Activated naive CD8-positive, alpha-beta T cell treated with anti-CD3 and anti-CD28 coated beads, Interleukin-2, amount 50 U/mL, for 24 hours (primary cell): ENCODE data around the gene COL19A1.
"Not testable (repeated sequence)": the region's sequence is repeated elsewhere in the genome, so short reads cannot be mapped to it uniquely, and the experiment has no call there.

Source experiments
- ATAC-seq: fragments of 150-1000 bp; cut with Tn5 transposase; one replicate; pipeline ENCODE4 v1.10.0; 2021
- DNase-seq: peaks from one replicate; pipeline ENCODE4 v3.0.0; 2021
- H3K27ac Mint-ChIP-seq: one replicate; pipeline ENCODE4 v1.8.0; 2021; ENCODE audit warnings: mild to moderate bottlenecking, mixed read lengths
- H3K27me3 Mint-ChIP-seq: one replicate; pipeline ENCODE4 v1.8.0; 2021; ENCODE audit warnings: mixed read lengths
- H3K36me3 Mint-ChIP-seq: one replicate; pipeline ENCODE4 v1.8.0; 2021; ENCODE audit warnings: low read depth, mixed read lengths
- H3K4me1 Mint-ChIP-seq: one replicate; pipeline ENCODE4 v1.8.0; 2021; ENCODE audit warnings: mixed read lengths
- H3K4me3 Mint-ChIP-seq: one replicate; pipeline ENCODE4 v1.8.0; 2021; ENCODE audit warnings: mild to moderate bottlenecking, moderate library complexity, mixed read lengths
- H3K9me3 Mint-ChIP-seq: one replicate; pipeline ENCODE4 v1.8.0; 2021; ENCODE audit warnings: mixed read lengths

COL19A1 gene

DNA sequence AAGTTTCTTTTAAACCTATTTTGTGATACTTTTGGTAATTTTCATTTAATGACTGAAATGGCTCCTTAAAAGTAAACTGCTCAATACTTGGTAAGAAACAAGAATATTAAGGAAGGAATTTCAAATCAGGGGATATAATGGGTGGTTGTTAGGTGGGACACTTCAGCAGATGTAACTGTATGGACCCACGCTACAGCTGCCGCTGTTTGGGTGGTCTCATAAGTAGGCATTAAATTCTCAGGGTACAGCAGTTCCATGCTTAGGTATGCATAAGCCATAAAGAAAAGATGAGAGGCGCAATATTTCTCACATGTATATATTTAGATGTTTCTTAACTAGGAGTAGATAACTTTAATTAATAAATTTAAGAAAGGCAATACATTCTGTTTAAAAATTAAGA, 35.0 kb downstream of the COL19A1 start:
- no peaks in the 10 kb centered on the region for H3K9me3 Mint-ChIP-seq
- H3K27ac Mint-ChIP-seq: no peak overlapping the region

DNA sequence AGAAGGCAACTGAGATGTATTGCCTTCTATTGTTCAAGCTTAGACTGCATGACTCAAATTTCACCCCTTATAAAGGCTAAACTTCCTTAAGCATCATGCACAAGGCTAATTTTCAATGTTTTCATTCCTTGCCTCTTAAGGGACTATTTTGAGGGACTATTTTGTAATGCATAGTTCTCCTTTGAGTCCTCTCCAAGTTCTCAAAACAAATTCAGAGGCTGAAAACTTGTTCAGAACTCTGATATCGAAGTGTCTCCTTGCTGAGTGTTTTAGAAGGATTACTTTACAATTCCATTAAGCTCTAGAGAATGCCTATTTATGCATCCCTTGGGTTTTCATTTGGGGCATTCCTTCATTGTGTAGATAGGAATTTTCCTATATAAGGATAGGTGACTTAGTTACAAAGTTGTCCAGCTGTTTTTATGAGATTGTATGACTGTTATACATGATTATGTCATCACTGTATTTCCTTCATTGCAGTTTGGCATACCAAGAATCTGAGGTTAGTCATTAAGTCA, 41.7 kb downstream of the COL19A1 start:
- ATAC-seq (no peak), DNase-seq (no peak)
- H3K9me3 Mint-ChIP-seq: no peaks in the 10 kb centered on the region
- no peaks in the 10 kb centered on the region for H3K4me1 Mint-ChIP-seq
- no peak overlapping the region for H3K4me3 Mint-ChIP-seq
- H3K27me3 Mint-ChIP-seq: no peaks in the 10 kb centered on the region
- no peak overlapping the region for H3K27ac Mint-ChIP-seq
- H3K36me3 Mint-ChIP-seq: no peaks in the 10 kb centered on the region

More for the DNA sequence above, 35.0 kb downstream of the COL19A1 start:
- H3K36me3 Mint-ChIP-seq: no peaks in the 10 kb centered on the region
- DNase-seq (no peak), ATAC-seq (no peak)
- no peaks in the 10 kb centered on the region for H3K27me3 Mint-ChIP-seq
- no peaks in the 10 kb centered on the region for H3K4me1 Mint-ChIP-seq
- no peak overlapping the region for H3K4me3 Mint-ChIP-seq

DNA sequence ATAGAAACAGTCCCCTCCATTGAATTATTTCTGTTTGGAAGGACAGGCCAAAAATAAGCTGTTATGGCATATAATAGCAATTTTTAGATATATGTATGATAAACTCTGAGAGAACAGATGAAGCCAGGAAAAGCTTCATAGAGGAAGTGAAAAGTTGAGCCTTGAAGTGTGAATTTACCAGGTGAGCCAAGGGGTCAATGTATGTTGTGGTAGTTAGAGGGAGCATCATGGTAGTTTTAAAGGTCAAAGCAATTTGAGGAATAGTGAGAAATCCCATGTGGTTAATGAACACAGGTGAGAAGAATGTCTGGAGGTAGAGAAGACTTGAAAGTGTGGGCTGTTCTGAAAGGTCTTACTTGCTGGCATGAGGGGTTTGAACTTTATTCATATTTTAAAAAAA, 47.0 kb downstream of the COL19A1 start:
- ATAC-seq (no peak), DNase-seq (no peak)
- H3K27ac Mint-ChIP-seq: no peak overlapping the region
- no peaks in the 10 kb centered on the region for H3K36me3 Mint-ChIP-seq
- H3K4me1 Mint-ChIP-seq: peaks cover 13% of the 10 kb centered on the region
- no peaks in the 10 kb centered on the region for H3K9me3 Mint-ChIP-seq
- H3K4me3 Mint-ChIP-seq: no peak overlapping the region
- peaks cover 3% of the 10 kb centered on the region for H3K27me3 Mint-ChIP-seq

DNA sequence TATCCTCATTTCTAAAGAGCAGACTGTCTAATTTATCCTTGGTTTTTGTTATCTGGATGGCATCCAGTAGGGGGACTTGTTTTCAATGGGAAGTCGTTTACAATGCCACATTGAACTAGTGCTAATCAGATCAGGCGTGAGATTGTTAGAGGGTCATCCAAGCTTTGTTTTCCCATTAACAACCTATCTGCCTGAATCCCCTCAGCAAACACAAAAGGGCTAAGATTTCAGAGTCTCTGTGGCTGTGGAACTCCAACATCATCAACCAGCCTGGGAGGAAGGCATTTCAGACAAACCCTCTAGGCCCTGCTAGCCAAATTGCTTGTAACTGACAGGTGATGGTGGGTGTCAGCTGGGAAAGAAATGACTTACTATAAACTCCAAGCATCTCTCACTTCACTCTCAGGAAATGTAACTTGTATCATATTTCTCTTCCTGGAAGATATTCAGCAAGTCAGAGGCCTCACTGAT, 47.7 kb downstream of the COL19A1 start:
- no peaks in the 10 kb centered on the region for H3K9me3 Mint-ChIP-seq
- peaks cover 15% of the 10 kb centered on the region for H3K4me1 Mint-ChIP-seq
- H3K27me3 Mint-ChIP-seq: peaks cover 3% of the 10 kb centered on the region
- DNase-seq: no peak
- no peak for ATAC-seq
- H3K27ac Mint-ChIP-seq: no peak overlapping the region
- H3K36me3 Mint-ChIP-seq: no peaks in the 10 kb centered on the region
- H3K4me3 Mint-ChIP-seq: no peak overlapping the region

DNA sequence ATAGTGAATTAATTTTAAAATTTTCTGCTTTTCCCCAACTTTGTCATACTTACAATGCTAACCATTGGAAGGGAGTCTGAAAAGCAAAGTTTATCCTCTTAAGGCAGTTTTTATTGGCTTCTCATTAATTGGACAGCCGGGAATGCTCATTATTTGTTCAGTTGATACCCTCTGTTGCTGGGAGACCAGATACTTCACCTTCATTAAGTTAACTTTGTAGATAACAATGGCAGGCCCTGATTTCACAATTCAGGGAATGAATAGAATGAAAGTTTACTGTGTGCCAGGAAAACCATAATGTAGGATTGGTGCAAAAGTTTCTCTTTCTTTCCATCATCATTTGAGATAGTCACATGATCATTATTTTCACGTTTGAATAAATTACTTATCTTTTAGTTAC, 49.0 kb downstream of the COL19A1 start:
- ATAC-seq (no peak), DNase-seq (no peak)
- peaks cover 15% of the 10 kb centered on the region for H3K4me1 Mint-ChIP-seq
- H3K27me3 Mint-ChIP-seq: peaks cover 3% of the 10 kb centered on the region
- H3K9me3 Mint-ChIP-seq: no peaks in the 10 kb centered on the region
- no peak overlapping the region for H3K4me3 Mint-ChIP-seq
- H3K36me3 Mint-ChIP-seq: no peaks in the 10 kb centered on the region
- H3K27ac Mint-ChIP-seq: no peak overlapping the region

DNA sequence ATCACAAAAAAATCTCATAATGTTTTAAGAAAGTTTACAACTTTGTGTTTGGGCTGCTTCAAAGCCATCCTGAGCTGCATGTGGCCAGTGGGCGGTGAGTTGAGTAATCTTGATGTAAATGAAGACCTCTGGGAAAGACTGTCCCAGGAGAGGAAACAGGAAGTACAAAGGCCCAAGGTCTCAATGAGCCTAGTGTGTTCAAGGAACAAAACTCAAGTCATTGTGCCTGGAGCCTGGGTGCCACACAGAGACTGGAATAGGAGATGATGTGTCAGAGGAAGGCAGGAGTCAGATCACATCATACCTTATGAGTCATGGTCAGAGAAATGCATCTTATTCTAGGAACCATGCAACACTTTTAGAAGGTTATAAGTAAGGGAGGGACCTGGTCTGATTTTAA, 51.5 kb downstream of the COL19A1 start:
- Mint-ChIP-seq H3K4me1 (peaks cover 15% of the 10 kb centered on the region), H3K27me3 (peaks cover 3% of the 10 kb centered on the region), H3K4me3 (no peak overlapping the region), H3K9me3 (peaks cover 2% of the 10 kb centered on the region), H3K36me3 (no peaks in the 10 kb centered on the region), H3K27ac (no peak overlapping the region)
- no peak for DNase-seq
- ATAC-seq: peak; percentile 89

DNA sequence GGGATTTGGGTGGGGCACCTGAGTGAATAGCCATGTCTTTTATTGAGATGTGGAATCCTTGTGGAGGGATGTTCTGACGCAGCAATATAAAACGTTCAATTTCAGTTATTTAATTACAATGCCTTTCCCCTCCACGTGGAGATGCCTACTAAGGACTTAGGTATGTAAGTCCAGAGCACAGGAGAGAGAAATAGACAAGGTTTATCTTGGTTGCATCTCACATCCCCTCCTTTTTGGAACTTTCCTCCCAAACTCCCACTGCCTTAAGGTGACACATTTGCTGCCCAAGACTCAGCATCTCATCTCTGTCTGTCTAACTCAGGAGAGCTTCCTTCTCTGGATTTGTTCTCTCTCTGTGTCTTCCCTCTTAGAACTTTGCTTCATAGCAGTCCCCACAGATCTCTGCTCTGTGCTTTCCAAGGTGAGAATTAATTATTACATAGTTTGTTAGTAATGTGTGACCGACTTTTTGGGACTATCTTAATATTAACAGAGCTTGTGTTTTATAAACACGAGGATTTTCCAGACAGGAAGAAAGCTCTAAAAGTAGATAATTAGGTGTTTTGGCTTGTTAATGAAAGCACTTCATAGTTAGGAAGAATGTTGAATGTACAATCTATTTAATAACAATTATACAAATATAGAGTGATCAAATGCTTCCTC, 52.6 kb downstream of the COL19A1 start:
- H3K4me1 Mint-ChIP-seq: peaks cover 10% of the 10 kb centered on the region
- ATAC-seq: no peak
- no peak for DNase-seq
- H3K27me3 Mint-ChIP-seq: no peaks in the 10 kb centered on the region
- H3K36me3 Mint-ChIP-seq: no peaks in the 10 kb centered on the region
- H3K4me3 Mint-ChIP-seq: no peak overlapping the region
- peaks cover 4% of the 10 kb centered on the region for H3K9me3 Mint-ChIP-seq
- no peak overlapping the region for H3K27ac Mint-ChIP-seq

DNA sequence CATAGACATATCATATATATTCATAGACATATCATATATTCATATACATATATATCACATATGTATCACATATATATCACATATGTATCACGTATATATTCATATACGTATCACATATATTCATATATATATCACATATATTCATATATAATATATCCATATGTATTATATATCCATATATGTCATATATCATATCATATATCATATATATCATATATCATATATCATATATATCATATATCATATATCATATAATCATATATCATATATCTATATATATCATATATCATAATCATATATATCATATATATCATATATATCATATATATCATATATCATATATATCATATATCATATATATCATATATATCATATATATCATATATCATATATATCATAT, 54.7 kb downstream of the COL19A1 start:
- H3K36me3 Mint-ChIP-seq, H3K9me3 Mint-ChIP-seq, ATAC-seq, H3K4me3 Mint-ChIP-seq, DNase-seq, H3K27ac Mint-ChIP-seq, H3K27me3 Mint-ChIP-seq: not testable (repeated sequence)
- H3K4me1 Mint-ChIP-seq: peaks cover 10% of the 10 kb centered on the region

DNA sequence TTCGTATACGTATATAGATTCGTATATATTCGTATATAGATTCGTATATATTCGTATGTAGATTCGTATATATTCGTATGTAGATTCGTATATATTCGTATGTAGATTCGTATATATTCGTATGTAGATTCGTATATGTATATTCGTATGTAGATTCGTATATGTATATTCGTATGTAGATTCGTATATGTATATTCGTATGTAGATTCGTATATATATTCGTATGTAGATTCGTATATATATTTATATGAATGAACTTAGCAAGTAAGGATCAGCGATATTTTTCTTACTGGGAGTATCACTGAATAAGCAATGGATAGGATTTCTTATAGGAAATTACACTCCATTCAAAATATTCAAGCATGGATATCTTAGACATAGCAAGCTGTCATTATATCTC, 55.3 kb downstream of the COL19A1 start:
- not testable (repeated sequence) for H3K4me3 Mint-ChIP-seq, H3K27ac Mint-ChIP-seq, H3K36me3 Mint-ChIP-seq, ATAC-seq, H3K27me3 Mint-ChIP-seq, DNase-seq
- Mint-ChIP-seq H3K9me3 (peaks cover 15% of the 10 kb centered on the region), H3K4me1 (peaks cover 10% of the 10 kb centered on the region)

DNA sequence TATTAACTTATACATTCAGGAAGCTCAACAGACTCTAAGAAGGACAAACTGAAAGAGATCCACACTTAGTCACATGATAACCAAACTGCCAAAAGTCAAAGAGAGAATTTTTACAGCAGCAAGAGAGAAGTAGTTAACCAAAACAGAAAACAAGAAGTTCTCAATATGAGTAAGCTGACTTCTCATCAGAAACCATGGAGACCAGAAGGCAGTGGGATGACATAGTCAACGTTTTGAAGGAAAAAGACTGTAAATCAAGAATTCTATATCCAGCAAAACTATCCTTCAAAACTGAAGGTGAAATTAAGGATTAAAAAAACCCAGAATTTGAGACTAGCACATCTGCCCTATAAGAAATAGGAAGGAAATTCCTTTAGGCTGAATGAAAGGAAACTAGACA, 60.4 kb downstream of the COL19A1 start:
- no peak for ATAC-seq
- H3K27ac Mint-ChIP-seq: no peak overlapping the region

DNA sequence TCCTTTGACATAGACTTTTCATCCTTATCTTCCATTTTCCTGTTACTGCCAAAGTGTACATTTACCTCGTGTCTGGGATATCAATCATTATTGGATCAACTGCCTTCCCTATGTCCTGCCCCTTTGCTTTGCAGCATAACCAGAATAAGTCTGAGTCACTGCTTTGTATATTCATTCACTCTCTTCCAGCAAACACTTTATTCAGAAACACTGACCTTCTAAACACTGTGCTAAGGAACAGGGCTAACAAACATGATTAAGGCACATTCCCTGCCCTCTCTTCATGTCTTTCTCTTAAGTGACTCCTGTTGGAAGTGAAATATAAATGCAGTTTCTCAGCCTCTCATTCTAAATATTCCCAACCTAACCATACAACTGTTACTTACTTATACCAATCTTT, 66.9 kb downstream of the COL19A1 start:
- DNase-seq (no peak), ATAC-seq (no peak)

More for the DNA sequence above, 60.4 kb downstream of the COL19A1 start:
- H3K9me3 Mint-ChIP-seq: peaks cover 25% of the 10 kb centered on the region
- H3K4me1 Mint-ChIP-seq: no peaks in the 10 kb centered on the region
- peaks cover 4% of the 10 kb centered on the region for H3K36me3 Mint-ChIP-seq
- peaks cover 7% of the 10 kb centered on the region for H3K27me3 Mint-ChIP-seq
- DNase-seq: no peak
- no peak overlapping the region for H3K4me3 Mint-ChIP-seq

DNA sequence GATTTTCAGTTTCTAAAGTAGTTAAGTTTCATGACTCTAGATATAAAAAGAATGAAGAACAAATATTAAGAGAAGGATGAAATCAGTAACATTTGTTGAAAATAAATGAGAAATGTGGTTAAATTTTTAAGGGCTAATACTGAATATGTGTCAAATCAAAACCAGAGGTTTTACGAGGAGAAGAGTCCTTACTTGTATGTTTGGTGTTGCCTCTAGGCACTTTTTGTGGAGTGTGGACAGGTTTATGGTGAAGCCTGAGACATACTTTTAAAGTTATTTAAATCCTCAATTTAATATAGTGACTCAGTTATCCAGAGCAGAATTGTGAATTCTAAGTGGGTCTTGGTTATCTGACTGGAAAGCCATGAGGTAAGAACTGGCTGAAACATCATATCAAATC, 68.7 kb downstream of the COL19A1 start:
- Mint-ChIP-seq H3K27me3 (peaks cover 12% of the 10 kb centered on the region), H3K9me3 (no peaks in the 10 kb centered on the region), H3K4me1 (no peaks in the 10 kb centered on the region), H3K27ac (no peak overlapping the region), H3K4me3 (no peak overlapping the region), H3K36me3 (no peaks in the 10 kb centered on the region)
- ATAC-seq: no peak
- DNase-seq: no peak

More for the DNA sequence above, 66.9 kb downstream of the COL19A1 start:
- Mint-ChIP-seq H3K4me3 (no peak overlapping the region), H3K4me1 (no peaks in the 10 kb centered on the region), H3K27ac (no peak overlapping the region), H3K36me3 (no peaks in the 10 kb centered on the region), H3K27me3 (peaks cover 14% of the 10 kb centered on the region), H3K9me3 (no peaks in the 10 kb centered on the region)

DNA sequence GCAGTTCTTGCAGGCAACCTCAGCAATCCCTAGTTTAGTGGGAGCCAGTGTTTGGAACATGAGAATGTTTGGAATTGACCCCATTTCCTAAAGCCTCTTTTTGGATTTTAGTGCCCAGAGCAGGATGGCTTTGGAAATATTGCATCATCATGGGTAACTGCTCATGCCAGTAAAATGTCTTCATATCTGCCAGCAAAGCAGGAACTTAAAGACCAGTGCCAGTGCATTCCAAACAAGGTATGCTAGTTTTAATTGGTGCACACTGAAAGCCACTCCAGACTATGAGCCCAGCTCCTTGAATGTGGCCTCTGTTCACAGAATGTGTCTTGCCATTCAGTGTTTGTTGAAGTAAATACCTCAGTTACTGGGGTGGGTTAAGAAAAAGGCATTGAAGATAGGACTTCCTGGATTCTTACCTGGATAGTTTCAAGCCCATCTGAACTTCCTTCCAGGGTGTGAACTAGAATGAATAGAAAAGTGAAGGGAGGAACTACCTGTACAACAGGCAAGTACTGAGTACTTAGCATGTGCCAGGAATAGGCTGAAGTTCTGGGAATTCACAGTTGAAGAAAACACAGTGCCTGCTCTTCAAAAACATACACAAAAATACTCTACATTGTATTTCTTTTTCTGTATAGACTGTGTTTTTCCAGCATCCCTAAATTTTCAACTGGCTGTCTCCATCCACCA, 70.5 kb downstream of the COL19A1 start:
- Mint-ChIP-seq H3K4me3 (no peak overlapping the region), H3K4me1 (no peaks in the 10 kb centered on the region), H3K27me3 (peaks cover 7% of the 10 kb centered on the region), H3K27ac (no peak overlapping the region), H3K9me3 (no peaks in the 10 kb centered on the region), H3K36me3 (no peaks in the 10 kb centered on the region)
- no peak for ATAC-seq
- DNase-seq: no peak

DNA sequence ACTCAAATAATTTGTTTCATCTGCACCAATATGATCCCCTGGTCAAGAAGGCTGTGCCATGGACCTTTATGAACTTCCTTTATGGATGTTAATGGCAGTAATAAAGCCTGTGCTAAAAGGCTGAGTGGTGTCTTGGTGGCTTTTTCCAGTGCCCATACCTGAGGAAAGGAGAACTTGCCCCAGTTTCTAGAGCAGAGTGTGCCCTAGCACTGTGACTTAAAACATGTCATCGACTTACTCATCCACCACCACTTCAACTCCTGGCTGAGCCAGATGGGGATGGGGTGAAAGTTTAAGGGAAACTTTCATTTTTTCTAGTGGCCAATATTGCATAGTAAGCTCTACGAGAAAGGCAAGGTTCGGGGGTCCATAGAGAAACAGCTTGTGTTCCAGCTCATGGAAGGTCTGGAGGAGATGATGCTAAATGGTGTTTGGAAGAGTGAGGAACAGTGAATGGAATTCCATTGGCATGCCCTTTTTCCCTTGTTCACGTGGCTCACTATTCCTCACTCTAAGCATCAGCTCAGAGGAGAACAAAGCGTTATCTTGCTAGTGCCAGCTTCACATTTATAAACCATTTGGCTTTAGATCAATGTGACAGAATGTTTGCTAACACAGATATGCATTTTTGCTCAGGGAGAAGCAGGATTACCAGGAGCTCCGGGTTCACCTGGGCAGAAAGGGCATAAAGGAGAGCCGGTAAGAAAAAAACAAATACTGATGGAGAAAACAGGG, 71.2 kb downstream of the COL19A1 start:
- H3K4me1 Mint-ChIP-seq: no peaks in the 10 kb centered on the region
- peaks cover 7% of the 10 kb centered on the region for H3K27me3 Mint-ChIP-seq
- H3K4me3 Mint-ChIP-seq: no peak overlapping the region
- ATAC-seq: no peak
- H3K27ac Mint-ChIP-seq: no peak overlapping the region
- no peaks in the 10 kb centered on the region for H3K36me3 Mint-ChIP-seq
- no peak for DNase-seq
- no peaks in the 10 kb centered on the region for H3K9me3 Mint-ChIP-seq

DNA sequence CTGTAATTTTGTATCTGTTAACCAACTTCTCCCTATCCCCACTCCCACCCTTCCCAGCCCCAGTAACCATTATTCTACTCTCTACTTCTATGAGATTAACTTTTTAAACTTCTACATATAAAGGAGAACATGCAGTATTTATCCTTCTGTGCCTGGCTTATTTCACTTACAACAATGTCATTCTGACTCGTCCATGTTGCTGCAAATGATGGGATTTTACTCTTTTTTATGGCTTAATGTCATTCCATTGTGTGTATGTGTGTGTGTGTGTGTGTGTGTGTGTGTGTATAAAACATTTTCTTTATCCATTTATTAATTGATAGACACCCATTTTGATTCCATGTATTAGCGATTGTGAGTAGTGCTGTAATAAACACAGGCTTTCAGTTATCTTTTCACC, 76.1 kb downstream of the COL19A1 start:
- Mint-ChIP-seq H3K36me3 (no peaks in the 10 kb centered on the region), H3K27me3 (peaks cover 15% of the 10 kb centered on the region), H3K27ac (no peak overlapping the region), H3K9me3 (no peaks in the 10 kb centered on the region), H3K4me3 (no peak overlapping the region), H3K4me1 (peaks cover 8% of the 10 kb centered on the region)
- ATAC-seq (no peak), DNase-seq (no peak)
